Pons (tissue), 1 donor: ENCODE data around the gene ACBD3.
A peak's percentile ranks its signal among the peaks of the same experiment; 100 is the strongest.

Experiments
- DNase-seq: peaks from one replicate; pipeline ENCODE4 v3.0.0-alpha.2; 2016; ENCODE audit warnings: low spot score

ACBD3 gene

DNA sequence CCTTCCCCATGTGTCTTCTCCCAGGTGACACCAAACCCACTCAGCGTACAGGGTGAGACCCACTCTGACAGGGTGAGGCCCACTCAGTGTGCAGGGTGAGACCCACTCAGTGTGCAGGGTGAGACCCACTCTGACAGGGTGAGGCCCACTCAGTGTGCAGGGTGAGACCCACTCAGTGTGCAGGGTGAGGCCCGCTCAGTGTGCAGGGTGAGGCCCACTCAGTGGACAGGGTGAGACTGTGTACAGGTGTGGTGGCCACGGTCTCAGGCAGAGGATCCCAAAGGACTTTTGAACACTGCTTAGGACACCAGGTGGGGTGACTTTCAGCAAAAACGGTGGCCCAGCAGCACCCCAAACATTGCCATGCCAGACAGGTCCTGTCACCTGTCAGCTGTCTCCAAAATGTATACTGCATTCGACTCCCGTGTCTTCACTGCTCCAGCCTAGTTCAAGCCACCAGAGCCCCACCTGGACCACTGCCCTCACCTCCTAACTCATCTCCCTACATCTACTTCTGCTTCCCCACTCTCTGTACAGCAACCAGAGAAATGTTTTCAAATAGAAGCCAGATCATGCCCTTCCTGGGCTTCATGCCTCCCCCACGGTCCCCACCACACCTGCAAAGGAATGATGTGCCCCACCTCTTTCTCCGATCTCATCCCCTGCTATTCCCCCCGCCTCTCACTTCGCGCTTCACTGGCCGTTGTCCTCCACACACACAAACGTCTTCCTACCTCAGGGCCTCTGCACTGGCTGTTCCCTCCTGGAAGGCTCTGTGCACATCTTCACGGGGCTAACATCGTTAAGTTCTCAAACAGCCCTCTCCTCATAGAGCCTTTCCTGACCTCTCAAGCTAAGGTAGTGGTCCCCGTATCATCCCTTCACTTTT lies 52.1 kb downstream of the ACBD3 start:
- no peak for DNase-seq

DNA sequence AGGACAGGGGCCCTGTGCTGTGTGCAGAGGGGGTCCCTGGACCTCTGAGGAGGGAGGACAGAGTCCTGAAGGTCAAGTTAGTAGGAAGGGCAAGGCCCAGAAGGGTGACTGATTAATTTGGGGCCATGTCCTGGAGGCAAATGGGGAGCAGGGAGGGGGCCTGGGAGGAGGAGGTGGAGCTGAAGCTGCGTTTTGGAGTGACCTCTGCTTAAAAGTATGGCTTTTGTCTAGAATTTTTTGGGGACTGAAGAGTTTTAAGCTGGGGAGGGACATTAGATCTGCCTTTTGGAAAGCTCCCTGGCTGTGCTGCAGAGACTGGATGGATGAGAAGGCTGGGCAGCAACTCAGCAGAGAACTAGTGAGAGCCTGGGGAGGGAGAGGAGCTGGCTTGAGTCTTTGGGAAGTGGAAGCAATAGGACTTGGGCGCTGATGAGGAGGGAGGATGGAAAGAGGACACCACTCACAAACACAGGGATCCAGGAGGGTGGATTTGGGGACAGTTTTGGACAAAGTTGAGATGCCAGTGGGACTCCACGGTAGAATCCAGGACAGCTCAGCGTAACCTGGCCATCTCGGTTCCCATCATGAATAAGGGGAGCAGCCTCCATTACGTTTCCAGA lies 52.9 kb downstream of the ACBD3 start:
- DNase-seq: no peak

DNA sequence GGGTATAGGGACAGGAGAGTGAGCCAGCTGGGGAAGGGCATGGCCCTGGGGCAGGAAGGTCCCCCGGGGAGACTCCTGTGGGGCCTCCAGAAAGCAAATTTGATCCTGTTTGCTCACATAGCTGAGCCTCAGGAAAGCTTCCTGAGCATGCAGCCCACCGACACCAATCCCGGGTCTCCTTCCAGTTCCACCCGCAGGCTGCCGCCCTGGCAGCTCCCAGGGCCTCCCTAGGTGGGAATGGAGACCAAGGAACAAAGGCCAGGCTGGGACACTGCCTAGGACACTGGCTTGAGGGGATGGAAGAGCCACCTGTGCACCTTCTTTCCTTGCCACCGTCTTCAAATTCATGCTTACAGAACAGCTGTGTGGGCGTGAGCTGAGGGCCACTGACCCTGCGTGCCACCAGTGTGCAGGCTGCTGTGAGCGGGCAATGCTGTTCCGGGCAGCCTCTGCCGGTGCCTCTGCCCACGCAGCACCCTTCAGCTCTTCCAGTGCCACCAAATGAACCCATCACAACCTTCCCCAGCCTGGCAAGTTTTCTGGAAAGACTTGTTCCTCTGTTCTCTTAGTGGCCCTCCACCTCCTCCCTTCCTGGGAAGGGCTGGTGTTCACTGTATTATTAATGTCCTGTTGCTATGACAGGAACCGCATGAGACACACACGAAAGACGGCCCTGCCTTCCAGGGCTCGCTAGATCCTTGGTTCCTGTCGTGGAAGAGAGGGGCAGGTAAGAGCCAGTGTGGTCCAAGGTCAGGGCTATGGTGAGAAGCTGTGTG lies 53.6 kb downstream of the ACBD3 start:
- DNase-seq: no peak

DNA sequence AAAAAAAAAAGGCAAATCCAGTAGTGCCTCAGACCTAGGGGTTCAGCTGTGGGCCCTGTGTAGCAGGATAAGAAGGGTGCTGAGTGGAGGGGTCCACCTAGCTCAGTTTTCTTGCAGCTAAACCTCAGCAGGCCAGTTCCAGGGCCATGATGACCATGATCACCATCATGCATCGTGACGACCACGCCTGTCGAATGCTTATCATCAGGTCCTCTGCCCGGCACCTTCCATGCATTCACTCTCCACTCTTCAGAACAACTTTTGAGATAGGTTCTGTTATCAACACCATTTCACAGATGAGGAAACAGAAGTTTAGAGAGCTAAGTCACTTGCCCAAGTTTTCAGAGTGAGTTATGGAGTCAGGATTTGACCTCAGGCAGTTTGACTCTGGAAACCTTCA lies 54.9 kb downstream of the ACBD3 start:
- DNase-seq: no peak

DNA sequence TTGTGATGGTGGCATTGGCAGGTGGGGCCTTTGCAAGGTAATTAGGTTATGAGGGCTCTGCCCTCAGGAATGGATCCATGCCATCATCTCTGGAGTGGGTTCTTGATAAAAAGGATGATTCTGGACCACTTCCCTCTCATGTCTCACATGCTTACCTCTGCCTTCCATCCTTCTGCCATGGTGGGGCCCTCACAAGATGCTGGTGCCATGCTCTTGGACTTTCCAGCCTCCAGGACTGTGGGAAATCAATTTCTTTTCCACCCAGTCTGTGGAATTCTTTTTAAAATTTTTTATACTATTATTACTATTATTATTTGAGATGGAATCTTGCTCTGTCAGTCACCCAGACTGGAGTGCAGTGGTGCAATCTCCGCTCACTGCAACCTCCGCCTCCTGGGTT lies 57.3 kb downstream of the ACBD3 start:
- DNase-seq: no peak

DNA sequence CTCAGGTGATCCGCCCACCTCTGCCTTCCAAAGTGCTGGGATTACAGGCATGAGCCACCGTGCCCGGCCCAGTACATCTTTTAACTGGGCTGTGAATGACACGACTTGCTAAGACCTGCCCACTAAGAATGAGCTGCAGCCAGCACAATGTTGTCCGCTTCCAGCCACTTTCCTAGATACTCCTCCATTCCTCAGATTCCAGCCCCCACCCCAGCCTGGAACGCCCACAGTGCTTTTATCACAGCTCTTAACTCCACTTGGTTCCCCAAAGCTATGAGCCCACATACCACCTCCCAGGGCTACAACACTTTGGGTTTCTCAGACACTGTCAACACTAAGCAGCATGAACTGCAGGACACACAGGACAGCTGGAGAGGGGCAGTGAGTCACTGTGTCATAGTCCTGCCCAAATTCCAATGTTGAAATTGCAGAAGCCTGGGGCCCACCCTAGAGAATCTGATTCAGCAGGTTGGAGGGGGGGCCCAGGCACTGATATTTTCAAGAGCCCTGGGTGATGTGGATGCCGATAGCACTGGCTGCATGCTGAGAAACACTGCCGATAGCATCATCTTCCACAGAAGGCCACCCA lies 58.0 kb downstream of the ACBD3 start:
- no peak for DNase-seq

DNA sequence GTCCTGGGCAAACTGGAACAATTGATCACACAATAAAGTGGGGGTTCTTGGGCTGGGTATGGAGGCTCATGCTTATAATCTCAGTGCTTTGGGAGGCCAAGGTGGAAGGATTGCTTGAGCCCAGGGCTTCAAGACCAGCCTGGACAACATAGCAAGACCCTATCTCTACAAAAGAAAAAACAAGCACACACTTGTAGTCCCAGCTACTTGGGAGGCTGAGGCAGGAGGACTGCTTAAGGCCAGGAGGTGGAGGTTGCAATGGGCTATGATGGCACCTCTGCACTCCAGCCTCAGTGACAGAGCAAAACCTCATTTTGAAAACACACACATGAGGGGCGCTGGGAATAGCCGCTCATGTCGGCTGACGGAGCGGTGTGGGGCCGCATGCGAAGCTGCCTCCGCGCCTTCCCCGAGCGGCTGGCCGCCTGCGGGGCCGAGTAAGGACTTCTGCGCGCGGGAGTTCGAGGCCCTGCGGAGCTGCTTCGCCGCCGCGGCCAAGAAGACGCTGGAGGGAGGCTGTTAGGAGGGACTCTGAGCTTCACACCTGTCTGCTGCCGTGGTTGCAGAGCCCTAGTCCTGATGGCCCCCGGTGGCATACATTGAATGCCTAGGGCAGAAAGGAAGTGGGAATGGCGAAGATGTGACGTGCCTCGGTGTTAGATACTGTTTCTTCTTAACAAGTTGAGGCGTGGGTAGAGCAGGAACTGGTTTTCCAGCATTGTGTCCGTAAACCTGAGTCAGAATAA lies 59.5 kb downstream of the ACBD3 start:
- DNase-seq: no peak

DNA sequence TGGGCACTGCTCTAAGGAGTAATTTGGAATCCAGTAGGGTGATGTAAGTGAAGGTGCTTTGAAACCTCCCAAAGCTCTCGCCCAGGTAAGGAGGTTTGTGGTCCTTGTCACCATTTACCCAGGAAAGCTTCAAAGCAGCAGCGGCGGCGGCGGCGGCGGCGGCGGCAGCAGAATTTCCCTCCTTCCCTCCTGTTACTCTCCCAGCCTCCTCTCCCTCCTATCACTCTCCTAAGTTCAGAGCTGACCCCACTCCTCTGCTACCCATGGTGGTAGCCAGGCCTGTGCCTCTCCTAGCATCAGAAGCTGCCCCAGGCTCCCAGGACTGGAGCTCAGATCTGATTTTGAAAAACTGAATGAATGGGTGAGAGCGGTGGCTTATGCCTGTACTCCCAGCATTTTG lies 60.7 kb downstream of the ACBD3 start:
- DNase-seq: no peak

DNA sequence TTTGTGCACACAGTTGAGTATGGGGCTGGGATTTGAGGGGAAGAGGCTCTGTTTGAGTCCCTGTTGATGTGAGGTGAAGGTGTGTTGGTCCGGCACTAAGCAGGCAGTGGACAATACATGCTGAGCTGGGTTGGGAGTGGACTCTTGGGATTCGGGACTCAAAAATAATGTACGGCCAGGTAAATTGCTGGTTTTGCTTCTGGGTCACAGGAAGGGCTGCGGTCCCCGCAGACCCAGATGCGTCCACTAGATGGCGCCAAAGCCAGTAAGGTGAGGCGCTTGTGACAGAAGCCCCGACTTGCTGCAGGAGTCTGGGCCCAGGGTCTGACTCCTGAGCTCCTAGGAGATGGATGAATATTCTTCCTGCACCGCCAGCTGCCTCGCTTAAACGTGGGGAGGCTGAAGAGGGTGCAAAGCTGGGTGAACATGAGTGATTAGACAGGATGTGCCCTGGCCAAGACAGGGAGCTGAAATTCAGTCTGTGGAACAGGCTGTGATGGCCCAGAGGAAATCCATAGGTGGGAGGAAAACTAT lies 61.4 kb downstream of the ACBD3 start:
- DNase-seq: peak; percentile 73

DNA sequence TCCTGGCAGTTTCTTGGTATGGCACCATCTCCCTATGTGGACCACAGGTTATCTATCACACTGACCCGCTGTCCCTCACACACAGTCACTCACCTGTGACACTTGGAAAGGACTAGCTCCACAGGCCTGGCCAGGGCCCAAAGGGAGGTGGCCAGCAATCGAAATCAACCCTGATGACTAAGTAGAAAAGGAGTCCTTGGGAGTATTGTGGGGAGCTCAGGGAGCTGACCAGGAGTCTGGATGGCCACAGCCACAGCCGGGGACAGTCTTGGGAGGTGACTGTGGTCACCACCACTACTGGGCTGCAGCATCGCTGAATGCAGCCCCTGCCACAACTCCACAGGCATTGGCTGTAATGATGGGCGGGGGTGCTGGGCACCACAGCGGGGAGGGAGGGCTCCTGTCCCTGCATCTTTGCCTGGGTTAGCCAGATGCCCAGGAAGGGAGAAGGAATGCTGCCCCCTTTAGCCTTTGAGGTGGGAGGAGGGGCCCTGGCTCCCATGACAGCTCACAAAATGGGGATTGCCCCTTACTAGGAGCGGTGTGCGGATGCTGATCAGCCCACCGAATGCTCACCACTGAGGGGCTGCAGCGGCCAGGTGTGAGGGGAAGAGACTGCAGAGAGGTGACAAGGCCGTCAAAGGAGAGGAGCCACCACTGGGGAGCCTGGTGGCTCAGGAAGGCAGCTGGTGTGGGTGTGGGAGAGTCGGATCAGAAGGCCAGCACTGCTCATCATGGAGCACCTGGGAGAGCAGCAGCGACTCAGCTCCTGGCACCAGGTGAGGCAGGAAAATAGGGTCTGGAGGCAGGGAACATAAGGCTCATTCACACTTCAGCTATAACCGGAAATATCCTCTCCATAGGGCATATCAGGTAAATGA lies 62.7 kb downstream of the ACBD3 start:
- no peak for DNase-seq

DNA sequence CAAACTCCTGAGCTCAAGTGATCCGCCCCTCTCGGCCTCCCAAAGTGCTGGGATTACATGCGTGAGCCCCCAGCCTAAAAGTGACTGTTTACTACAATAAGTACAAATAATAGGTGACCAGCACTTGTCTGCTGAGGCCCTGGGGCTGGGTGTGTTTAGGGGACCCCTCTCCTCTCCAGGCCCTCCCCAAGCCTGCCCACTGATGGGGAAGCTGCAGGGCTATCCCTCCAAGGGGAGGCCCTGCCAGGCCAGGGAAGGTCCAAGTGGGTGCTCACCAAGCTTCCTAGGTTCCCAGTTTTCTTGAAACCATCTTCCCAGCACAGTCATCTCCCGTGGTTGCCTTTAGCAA lies 63.4 kb downstream of the ACBD3 start:
- no peak for DNase-seq

DNA sequence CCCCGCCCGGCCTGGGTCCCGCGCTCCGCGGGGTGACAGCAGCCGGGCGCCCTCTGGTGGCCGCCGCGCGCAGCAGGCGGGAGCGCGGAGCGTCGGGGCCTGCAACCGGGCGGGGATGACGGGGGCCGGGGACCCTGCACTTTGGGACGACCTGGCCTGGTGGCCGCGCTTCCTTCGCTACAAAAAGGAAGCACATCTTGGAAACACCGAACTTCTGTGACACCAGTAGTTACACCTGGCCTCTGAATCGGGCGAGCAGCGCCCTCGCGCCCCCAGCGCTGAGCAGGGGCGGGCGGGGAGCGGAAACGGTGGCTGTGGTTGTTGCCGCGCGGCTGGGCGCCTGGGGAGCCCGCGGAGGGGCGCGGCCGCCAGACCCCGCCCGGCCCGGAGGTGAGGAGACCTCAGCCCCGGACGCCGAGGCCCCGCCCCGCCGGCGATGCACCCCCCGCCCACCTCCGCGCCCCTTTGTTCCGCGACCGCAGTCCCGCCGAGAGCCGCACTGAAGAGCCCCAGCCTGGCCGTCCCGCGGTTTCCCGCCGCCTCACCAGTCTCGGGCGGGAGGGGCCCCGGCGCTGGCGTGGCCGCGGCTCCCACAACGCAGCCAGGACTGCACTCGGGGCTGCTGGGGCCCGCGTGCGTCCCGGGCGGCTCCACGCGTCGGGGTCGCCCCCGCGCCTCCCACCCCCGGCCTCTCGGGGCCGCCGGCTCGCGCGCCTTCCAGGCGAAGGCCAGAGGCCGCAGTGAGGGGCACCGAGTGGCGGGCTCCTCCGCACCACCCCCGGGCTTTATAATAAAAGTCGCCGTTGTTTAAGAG lies 64.7 kb downstream of the ACBD3 start:
- no peak for DNase-seq

DNA sequence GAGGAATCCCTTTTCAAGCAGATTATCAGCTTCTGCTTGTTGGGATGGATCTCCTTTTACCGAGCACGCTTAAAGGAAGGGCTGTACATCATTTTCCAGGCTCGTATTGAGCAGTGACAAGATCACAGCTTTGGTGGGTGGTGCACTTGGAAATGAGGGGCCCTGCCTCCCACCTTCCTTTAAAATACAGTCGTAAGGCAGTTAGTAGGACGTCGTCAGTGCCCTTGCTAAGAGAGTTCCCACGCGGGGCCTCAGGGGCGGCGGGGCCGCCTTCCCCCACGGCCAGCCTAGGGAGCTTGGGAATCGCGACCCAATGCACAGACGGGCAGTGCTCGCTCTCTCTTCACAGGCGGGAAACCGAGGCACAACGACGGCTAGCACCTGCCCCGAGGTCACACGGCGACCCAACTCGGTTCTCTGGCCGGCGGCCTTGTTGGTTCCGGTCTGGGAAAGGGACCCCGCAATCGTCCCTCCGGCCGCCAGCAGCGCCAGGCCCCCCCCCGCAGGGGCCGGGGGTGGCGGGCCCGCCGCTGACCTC lies 65.4 kb downstream of the ACBD3 start:
- no peak for DNase-seq

DNA sequence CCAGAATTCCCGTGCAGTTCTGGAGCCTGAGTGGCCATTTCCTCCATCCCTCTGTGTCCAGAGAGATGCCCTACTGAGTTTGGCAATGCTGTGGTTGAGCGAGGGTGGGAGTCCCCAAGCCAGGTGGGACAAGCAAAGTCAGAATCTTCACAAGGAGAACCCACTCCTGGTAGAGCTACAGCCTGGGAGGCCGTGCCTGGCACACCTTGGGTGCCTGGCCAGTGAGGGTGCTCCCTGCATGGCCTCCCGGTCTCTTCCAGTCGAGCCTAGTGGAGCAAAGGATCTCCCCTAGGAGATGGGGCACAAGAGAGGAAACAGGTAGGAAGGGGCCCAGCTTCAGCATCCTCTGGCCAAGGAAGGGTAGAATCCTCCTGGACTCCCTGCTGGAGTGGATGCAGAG lies 66.1 kb downstream of the ACBD3 start:
- no peak for DNase-seq

DNA sequence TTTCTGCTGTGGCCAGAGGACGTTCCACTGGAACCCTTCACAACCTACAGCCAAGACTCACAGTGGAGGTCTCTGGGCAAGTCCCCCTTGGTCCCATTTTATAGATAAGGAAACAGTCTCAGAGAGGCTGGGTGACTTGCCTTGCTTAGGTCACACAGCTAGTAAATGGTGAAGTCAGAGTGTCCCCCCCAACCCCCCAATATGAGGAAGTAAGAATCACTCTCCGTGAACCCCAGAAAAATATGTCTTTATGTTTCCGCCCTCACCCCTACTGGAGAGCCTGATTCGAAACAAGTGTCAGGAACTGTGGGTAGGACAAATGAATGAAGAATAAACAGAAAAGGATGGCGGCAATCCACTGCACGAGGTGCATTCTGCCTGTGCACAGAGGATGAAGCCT lies 67.4 kb downstream of the ACBD3 start:
- no peak for DNase-seq

DNA sequence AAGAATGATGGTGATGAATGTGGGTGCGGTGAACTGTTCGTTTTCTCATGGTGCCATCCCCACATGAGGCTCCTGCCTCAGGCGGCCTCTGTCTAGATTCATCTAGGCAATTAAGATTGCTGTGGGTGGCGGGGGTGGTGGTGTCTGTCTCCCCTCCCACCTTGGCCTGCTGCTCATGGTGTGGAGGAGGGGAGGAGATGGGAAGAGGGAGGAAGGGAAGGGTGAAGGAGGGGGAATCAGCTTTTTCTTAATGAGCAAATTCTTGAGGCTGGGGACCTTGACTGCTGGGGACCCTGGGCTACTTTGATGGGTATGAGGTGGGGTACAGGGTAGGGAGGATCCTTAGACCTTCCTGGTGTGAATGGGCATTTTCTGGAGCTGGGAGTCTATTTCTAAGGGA lies 68.2 kb downstream of the ACBD3 start:
- no peak for DNase-seq

DNA sequence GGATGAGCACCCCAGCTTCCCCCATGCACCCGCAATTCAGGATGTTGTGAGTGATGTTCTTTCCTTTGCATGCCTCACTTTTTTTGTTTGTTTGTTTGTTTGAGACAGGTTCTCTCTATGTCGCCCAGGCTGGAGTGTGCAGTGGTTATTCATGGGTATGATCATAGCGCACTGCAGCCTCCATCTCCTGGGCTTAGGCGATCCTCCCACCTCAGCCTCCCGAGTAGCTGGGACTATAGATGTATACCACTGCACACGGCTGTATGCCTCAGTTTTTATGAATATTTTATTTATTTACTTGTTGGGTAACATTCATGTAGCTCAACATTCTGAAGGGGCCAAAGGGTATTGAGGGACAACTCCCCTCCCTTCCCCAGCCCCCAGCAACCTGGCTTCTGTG lies 69.2 kb downstream of the ACBD3 start:
- no peak for DNase-seq

DNA sequence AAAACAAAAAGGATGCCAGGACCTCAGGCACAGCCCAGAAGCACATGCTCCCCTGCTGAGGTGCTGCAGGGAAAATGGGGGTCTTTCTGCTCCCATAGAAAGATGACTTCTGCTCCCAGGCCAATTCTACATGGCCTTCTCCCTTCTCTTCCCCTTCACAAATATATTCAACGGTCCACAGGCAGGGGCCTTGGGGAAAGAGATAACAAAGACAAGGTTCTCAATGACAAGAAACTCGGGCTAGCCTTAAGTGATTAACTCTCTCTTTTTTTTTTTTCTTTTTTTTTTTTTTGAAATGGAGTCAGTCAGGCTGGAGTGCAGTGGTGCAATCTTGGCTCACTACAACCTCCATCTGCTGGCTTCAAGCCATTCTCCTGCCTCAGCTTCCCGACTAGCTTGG lies 69.9 kb downstream of the ACBD3 start:
- DNase-seq: no peak

DNA sequence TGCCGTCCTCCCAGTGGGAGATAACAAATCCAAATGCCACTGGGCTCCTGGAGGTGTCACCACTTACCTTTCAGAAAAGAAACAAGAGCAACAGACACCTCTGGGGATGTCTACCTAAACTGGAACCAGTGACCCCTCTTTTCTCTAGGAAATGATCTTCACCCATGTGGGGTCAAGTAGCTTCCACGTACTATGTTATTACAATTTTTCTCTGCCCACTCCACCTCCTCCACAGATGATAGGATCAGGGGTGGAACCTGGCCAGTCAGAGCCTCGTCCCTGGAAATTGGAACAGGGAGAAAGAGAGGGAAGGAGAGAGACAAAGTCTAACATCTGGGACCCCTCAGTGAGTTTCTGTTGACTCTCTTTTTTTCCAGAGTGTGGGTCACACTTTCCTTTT lies 73.9 kb downstream of the ACBD3 start:
- DNase-seq: no peak

DNA sequence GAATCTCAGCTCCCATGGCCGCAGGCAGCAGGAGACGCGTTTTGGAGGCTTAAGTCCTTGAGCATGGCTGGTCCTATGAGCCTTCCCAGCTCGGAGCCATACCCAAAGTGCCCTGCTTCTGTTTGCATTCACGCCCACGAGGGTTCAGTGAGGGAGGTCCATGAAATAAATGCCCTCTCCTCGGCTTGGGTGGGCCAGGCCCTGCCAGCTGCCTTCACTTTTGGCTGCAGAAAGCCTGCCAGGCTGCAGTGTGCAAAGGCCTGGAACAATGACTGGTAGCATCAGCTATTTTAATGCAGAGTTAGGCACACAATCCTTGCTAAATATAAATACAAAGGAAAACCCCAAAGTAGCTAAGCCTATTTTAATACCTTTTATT lies 74.7 kb downstream of the ACBD3 start:
- DNase-seq: no peak
